Measurements from ENCODE around the gene OTOR. TPM values are rescaled to one million over a fixed set of nuclear protein-coding genes. Genes with fewer than 3 reads are reported as not detected.

Gene OTOR
- total RNA-seq, 1 donor from 2014 or later: not detected

DNA sequence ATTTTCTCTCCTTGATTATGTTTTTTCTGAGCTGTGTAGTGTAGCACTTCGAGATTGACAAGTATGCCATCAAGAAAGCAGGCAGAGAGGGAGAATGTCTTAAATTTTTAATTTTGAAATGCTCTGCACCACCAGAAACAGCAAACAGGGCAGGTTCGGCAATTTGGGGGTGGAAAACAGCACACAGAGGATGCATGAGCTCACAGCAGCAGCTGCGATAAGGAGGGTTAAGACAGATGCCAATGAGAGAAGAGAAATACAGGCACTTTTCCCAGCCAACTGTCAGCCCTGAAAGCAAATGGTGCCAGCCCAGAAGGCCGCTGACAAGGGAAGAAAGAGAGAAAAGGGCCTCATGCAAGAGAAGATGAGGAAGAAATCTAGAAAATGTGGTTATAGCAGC is 33.4 kb upstream of the OTOR start:
- Mint-ChIP-seq H3K9me3 (no peaks in the 10 kb centered on the region), H3K4me1 (peaks cover 16% of the 10 kb centered on the region), H3K36me3 (no peaks in the 10 kb centered on the region), H3K4me3 (no peak overlapping the region), H3K27ac (no peak overlapping the region), H3K27me3 (ENCODE audit: insufficient read depth, low read depth) (no peaks in the 10 kb centered on the region)
- Histone ChIP-seq H3K27me3 (no peaks in the 10 kb centered on the region), H3K4me3 (no peak overlapping the region), H4K20me1 (ENCODE audit: low read depth) (no peaks in the 10 kb centered on the region), H3K4me1 (no peaks in the 10 kb centered on the region), H3K9ac (no peak overlapping the region), H3F3A (ENCODE audit: low read depth) (no peaks in the 10 kb centered on the region), H3K27ac (no peak overlapping the region), H3K79me2 (ENCODE audit: low read depth) (no peaks in the 10 kb centered on the region), H3K9me3 (ENCODE audit: low read depth) (no peaks in the 10 kb centered on the region), H2AFZ (replicated peaks) (peak overlapping the region; percentile 75), H3K36me3 (no peaks in the 10 kb centered on the region), H3K4me2 (no peak overlapping the region)
- TF ChIP-seq EZH2 (IDR thresholded peaks at IDR 0.05) (no peak), EZH2phosphoT487 (IDR thresholded peaks at IDR 0.05) (no peak)
- TF ChIP-seq, protein P1, sequence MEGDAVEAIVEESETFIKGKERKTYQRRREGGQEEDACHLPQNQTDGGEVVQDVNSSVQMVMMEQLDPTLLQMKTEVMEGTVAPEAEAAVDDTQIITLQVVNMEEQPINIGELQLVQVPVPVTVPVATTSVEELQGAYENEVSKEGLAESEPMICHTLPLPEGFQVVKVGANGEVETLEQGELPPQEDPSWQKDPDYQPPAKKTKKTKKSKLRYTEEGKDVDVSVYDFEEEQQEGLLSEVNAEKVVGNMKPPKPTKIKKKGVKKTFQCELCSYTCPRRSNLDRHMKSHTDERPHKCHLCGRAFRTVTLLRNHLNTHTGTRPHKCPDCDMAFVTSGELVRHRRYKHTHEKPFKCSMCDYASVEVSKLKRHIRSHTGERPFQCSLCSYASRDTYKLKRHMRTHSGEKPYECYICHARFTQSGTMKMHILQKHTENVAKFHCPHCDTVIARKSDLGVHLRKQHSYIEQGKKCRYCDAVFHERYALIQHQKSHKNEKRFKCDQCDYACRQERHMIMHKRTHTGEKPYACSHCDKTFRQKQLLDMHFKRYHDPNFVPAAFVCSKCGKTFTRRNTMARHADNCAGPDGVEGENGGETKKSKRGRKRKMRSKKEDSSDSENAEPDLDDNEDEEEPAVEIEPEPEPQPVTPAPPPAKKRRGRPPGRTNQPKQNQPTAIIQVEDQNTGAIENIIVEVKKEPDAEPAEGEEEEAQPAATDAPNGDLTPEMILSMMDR (IDR thresholded peaks at IDR 0.05): no peak
- no peak for DNase-seq (ENCODE audit: low spot score)

DNA sequence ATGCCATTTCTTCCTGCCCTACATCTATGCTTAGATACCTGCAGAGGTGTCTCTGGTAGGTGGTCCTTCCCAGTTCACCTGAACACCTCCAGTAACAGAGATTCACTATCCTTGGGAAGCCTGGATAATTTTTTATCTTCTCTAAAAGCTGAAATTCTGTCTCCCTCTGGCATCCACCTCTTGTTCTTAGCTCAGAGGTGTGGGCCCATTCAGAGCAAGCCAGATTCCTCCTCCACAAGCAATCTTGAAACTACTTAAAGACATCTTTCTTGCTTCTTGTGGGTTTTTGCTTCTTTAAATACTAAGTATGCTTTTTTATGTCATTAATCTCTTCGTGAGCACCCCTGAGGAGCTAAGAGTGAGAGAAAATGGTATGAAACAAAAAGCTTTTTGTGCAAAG is 28.7 kb upstream of the OTOR start:
- TF ChIP-seq EZH2phosphoT487 (IDR thresholded peaks at IDR 0.05): no peak
- TF ChIP-seq EZH2 (IDR thresholded peaks at IDR 0.05): no peak

DNA sequence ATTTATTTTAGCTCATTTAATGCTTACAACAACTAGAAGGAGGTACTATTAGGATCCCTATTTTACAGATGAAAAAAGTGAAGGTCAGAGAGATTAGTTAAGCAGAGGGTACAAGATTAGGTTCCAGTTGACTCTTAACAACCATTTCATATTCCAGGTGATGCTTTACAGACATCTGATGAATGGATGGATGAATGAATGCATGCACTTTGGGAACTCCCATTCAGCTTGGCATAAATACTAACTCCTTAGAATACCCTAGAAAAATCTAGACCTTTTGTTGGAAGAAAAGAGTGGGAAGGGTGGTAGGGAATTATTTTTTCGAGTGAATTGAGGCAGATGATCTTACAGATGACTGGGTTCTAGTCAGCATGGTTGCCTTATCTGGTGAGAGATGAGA is 19.1 kb upstream of the OTOR start:
- Histone ChIP-seq H3K27me3 (peaks cover 47% of the 10 kb centered on the region), H3K9ac (no peak overlapping the region), H3K79me2 (ENCODE audit: low read depth) (peaks cover 38% of the 10 kb centered on the region), H3K36me3 (no peaks in the 10 kb centered on the region), H4K20me1 (ENCODE audit: low read depth) (peaks cover 14% of the 10 kb centered on the region), H3K4me3 (peak overlapping the region; percentile 88), H3K4me1 (peaks cover 7% of the 10 kb centered on the region), H3K9me3 (ENCODE audit: low read depth) (no peaks in the 10 kb centered on the region), H3K4me2 (peak overlapping the region; percentile 98), H2AFZ (replicated peaks) (peak overlapping the region; percentile 55), H3F3A (ENCODE audit: low read depth) (no peaks in the 10 kb centered on the region), H3K27ac (no peak overlapping the region)
- Mint-ChIP-seq H3K27ac (no peak overlapping the region), H3K4me3 (peak overlapping the region; percentile 100), H3K27me3 (ENCODE audit: insufficient read depth, low read depth) (peaks cover 2% of the 10 kb centered on the region), H3K9me3 (peaks cover 6% of the 10 kb centered on the region), H3K4me1 (peaks cover 19% of the 10 kb centered on the region), H3K36me3 (peaks cover 7% of the 10 kb centered on the region)
- no peak for TF ChIP-seq EZH2 (IDR thresholded peaks at IDR 0.05)
- TF ChIP-seq, protein P1 (IDR thresholded peaks at IDR 0.05): no peak
- no peak for TF ChIP-seq EZH2phosphoT487 (IDR thresholded peaks at IDR 0.05)
- no peak for DNase-seq (ENCODE audit: low spot score)

More for the DNA sequence above, 28.7 kb upstream of the OTOR start:
- Mint-ChIP-seq H3K4me3 (no peak overlapping the region), H3K27ac (no peak overlapping the region), H3K4me1 (peaks cover 12% of the 10 kb centered on the region), H3K9me3 (no peaks in the 10 kb centered on the region), H3K36me3 (no peaks in the 10 kb centered on the region), H3K27me3 (ENCODE audit: insufficient read depth, low read depth) (peaks cover 3% of the 10 kb centered on the region)
- DNase-seq (ENCODE audit: low spot score): no peak
- peaks cover 34% of the 10 kb centered on the region for H3K27me3 ChIP-seq
- no peaks in the 10 kb centered on the region for H3K79me2 ChIP-seq (ENCODE audit: low read depth)
- no peak overlapping the region for H3K4me3 ChIP-seq
- no peak overlapping the region for H3K4me2 ChIP-seq
- H4K20me1 ChIP-seq (ENCODE audit: low read depth): no peaks in the 10 kb centered on the region
- H2AFZ ChIP-seq (replicated peaks): no peak overlapping the region
- no peaks in the 10 kb centered on the region for H3K9me3 ChIP-seq (ENCODE audit: low read depth)
- no peaks in the 10 kb centered on the region for H3K4me1 ChIP-seq
- H3K27ac ChIP-seq: no peak overlapping the region
- H3K36me3 ChIP-seq: no peaks in the 10 kb centered on the region
- no peaks in the 10 kb centered on the region for H3F3A ChIP-seq (ENCODE audit: low read depth)
- no peak overlapping the region for H3K9ac ChIP-seq

DNA sequence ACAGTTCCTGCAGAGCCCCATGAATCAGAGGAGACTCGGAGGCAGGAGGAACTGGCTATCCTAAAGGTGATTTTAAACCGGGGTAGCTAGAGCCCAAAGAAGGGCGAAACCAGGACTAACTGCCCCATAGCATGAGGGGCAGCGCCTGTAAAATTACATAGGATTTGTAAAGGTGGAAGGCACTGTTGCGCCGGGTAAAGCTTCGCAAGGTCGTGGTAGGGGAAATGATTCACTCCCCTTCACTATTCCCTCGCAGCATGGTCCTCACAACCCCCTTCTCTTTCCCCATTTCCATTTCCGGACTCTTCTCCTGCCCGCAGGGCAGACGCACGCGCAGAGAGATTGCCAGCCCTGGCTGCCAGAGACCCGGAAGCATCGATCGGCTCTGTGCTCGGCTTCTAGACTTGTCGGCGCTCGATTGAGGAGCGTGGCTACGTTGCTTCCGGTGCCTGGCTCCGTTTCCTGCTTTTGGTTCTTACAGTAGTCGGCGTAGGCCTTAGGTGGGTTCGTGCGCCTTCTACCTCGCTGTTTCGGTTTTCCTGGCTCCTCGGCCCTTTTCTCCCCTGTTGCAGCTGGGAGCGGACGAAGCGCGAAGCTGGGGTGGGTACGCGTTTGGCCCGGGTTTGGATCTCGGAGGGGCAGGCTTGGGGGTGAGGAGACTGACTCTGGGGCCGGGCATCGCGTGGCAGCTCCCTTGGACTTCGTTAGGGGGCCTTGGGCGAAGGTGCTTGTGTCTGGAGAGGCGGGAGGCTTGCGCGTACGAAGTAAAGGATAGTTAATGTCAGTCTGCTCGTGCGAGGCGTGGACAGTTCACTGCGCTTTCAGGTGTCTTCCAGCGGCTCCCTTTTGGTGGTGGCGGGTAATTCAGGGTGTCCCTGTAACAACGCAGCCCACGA is 18.3 kb upstream of the OTOR start, which contains the start of gene SNRPB2:
Gene SNRPB2 (plus strand): TSS at position 462 of the 896 bp plus-strand sequence. CDS start 1,677 bp downstream, outside the sequence.
- H3F3A ChIP-seq (ENCODE audit: low read depth): no peaks in the 10 kb centered on the region
- Mint-ChIP-seq H3K27ac (peak within 1 kb of the TSS; percentile 99), H3K4me3 (peak within 1 kb of the TSS; percentile 100), H3K9me3 (peaks cover 6% of the 10 kb centered on the region), H3K27me3 (ENCODE audit: insufficient read depth, low read depth) (peaks cover 2% of the 10 kb centered on the region), H3K4me1 (peaks cover 19% of the 10 kb centered on the region), H3K36me3 (peaks cover 12% of the 10 kb centered on the region)
- TF ChIP-seq, protein P1 (IDR thresholded peaks at IDR 0.05): peak; percentile 9
- TF ChIP-seq EZH2 (IDR thresholded peaks at IDR 0.05) (peak; percentile 75), EZH2phosphoT487 (IDR thresholded peaks at IDR 0.05) (no peak)
- peaks cover 40% of the 10 kb centered on the region for H3K27me3 ChIP-seq
- H3K79me2 ChIP-seq (ENCODE audit: low read depth): peaks cover 44% of the 10 kb centered on the region
- H2AFZ ChIP-seq (replicated peaks): peak within 1 kb of the TSS; percentile 93
- peaks cover 14% of the 10 kb centered on the region for H4K20me1 ChIP-seq (ENCODE audit: low read depth)
- no peaks in the 10 kb centered on the region for H3K9me3 ChIP-seq (ENCODE audit: low read depth)
- H3K4me2 ChIP-seq: peak within 1 kb of the TSS; percentile 98
- DNase-seq (ENCODE audit: low spot score): peak; percentile 95
- peaks cover 7% of the 10 kb centered on the region for H3K4me1 ChIP-seq
- no peak within 1 kb of the TSS for H3K27ac ChIP-seq
- H3K9ac ChIP-seq: peak within 1 kb of the TSS; percentile 85
- H3K4me3 ChIP-seq: peak within 1 kb of the TSS; percentile 88
- H3K36me3 ChIP-seq: no peaks in the 10 kb centered on the region

Measured in neural progenitor cell (in vitro differentiated cells).